Mucosa of rectum (tissue), 2 donors: ENCODE results near the gene C1QTNF12.

Experiments
- H3K27ac ChIP-seq, 2 donors: one replicate each; pipeline ENCODE4 v1.7.0; 2013; ENCODE audit warnings: inconsistent platforms in 2 of 2, low read depth in 2 of 2, low read length in 2 of 2
- H3K27me3 ChIP-seq, 2 donors: one replicate each; pipeline ENCODE4 v1.7.0; 2013; ENCODE audit warnings: low read length in 2 of 2; ENCODE audit not compliant: control insufficient read depth in 2 of 2, insufficient read depth in 2 of 2
- H3K36me3 ChIP-seq, 2 donors: one replicate each; pipeline ENCODE4 v1.7.0; 2013; ENCODE audit warnings: low read length in 2 of 2; ENCODE audit not compliant: control insufficient read depth in 2 of 2, insufficient read depth in 2 of 2
- H3K4me1 ChIP-seq, 2 donors: one replicate each; pipeline ENCODE4 v1.7.0; 2013; ENCODE audit warnings: low read length in 2 of 2, mild to moderate bottlenecking in 1 of 2; ENCODE audit not compliant: control insufficient read depth in 2 of 2, insufficient read depth in 2 of 2
- H3K4me3 ChIP-seq, 2 donors: one replicate each; pipeline ENCODE4 v1.7.0; 2013; ENCODE audit warnings: low read length in 2 of 2
- H3K9ac ChIP-seq, 2 donors: one replicate each; pipeline ENCODE4 v1.7.0; 2013; ENCODE audit warnings: low read length in 2 of 2, low read depth in 1 of 2, mild to moderate bottlenecking in 1 of 2
- H3K9me3 ChIP-seq, 2 donors: one replicate each; pipeline ENCODE4 v1.7.0; 2013; ENCODE audit warnings: low read length in 2 of 2; ENCODE audit not compliant: control insufficient read depth in 2 of 2
- donor health status: healthy.
- donor health status: Normal muscosa, but diverticular disease.

The C1QTNF12 gene

GRCh38 chr1:1259951-1260600 is 13.6 kb upstream of the C1QTNF12 start:
- Histone ChIP-seq H3K4me1 (peaks cover 0 to 3% of the 10 kb centered on the region in 2 donors), H3K9ac (no peak overlapping the region), H3K9me3 (no peaks in the 10 kb centered on the region), H3K36me3 (peaks cover 45 to 61% of the 10 kb centered on the region in 2 donors), H3K4me3 (no peak overlapping the region), H3K27ac (no peak overlapping the region), H3K27me3 (no peaks in the 10 kb centered on the region)

- Histone ChIP-seq H3K9me3 (no peaks in the 10 kb centered on the region), H3K4me1 (peaks cover 0 to 3% of the 10 kb centered on the region in 2 donors), H3K4me3 (no peak overlapping the region), H3K9ac (no peak overlapping the region), H3K27me3 (no peaks in the 10 kb centered on the region), H3K27ac (no peak overlapping the region), H3K36me3 (peaks cover 46 to 62% of the 10 kb centered on the region in 2 donors)
Measured at GRCh38 chr1:1259540-1259939, 13.0 kb upstream of the C1QTNF12 start.

GRCh38 chr1:1259119-1259488 is 12.6 kb upstream of the C1QTNF12 start:
- peaks cover 43 to 63% of the 10 kb centered on the region in 2 donors for H3K36me3 ChIP-seq

GRCh38 chr1:1256956-1257871 is 10.7 kb upstream of the C1QTNF12 start:
- Histone ChIP-seq H3K4me3 (no peak overlapping the region), H3K36me3 (peaks cover 32 to 53% of the 10 kb centered on the region in 2 donors)

More at GRCh38 chr1:1259119-1259488, 12.6 kb upstream of the C1QTNF12 start:
- Histone ChIP-seq H3K4me1 (peaks cover 0 to 3% of the 10 kb centered on the region in 2 donors), H3K27me3 (no peaks in the 10 kb centered on the region), H3K4me3 (no peak overlapping the region), H3K9me3 (no peaks in the 10 kb centered on the region), H3K9ac (no peak overlapping the region), H3K27ac (no peak overlapping the region)

GRCh38 chr1:1255611-1256010 is 9.1 kb upstream of the C1QTNF12 start:
- Histone ChIP-seq H3K9me3 (no peaks in the 10 kb centered on the region), H3K36me3 (peaks cover 22 to 47% of the 10 kb centered on the region in 2 donors), H3K9ac (no peak overlapping the region), H3K4me1 (peaks cover 0 to 3% of the 10 kb centered on the region in 2 donors), H3K27ac (no peak overlapping the region), H3K4me3 (no peak overlapping the region), H3K27me3 (no peaks in the 10 kb centered on the region)

More at GRCh38 chr1:1256956-1257871, 10.7 kb upstream of the C1QTNF12 start:
- no peak overlapping the region for H3K27ac ChIP-seq
- no peaks in the 10 kb centered on the region for H3K27me3 ChIP-seq
- no peaks in the 10 kb centered on the region for H3K9me3 ChIP-seq
- peaks cover 0 to 3% of the 10 kb centered on the region in 2 donors for H3K4me1 ChIP-seq
- no peak overlapping the region for H3K9ac ChIP-seq

GRCh38 chr1:1255078-1255477 is 8.6 kb upstream of the C1QTNF12 start:
- H3K36me3 ChIP-seq = peaks cover 16 to 43% of the 10 kb centered on the region in 2 donors
- no peak overlapping the region for H3K9ac ChIP-seq
- no peaks in the 10 kb centered on the region for H3K9me3 ChIP-seq

GRCh38 chr1:1254667-1254998 is 8.1 kb upstream of the C1QTNF12 start:
- H3K27ac ChIP-seq = no peak overlapping the region
- no peaks in the 10 kb centered on the region for H3K27me3 ChIP-seq
- H3K36me3 ChIP-seq = peaks cover 13 to 40% of the 10 kb centered on the region in 2 donors
- H3K4me1 ChIP-seq = no peaks in the 10 kb centered on the region
- H3K9me3 ChIP-seq = no peaks in the 10 kb centered on the region
- no peak overlapping the region for H3K9ac ChIP-seq
- no peak overlapping the region for H3K4me3 ChIP-seq

More at GRCh38 chr1:1255078-1255477, 8.6 kb upstream of the C1QTNF12 start:
- peaks cover 0 to 2% of the 10 kb centered on the region in 2 donors for H3K4me1 ChIP-seq
- H3K27ac ChIP-seq = no peak overlapping the region
- H3K4me3 ChIP-seq = no peak overlapping the region
- H3K27me3 ChIP-seq = no peaks in the 10 kb centered on the region

GRCh38 chr1:1253972-1254666 is 7.6 kb upstream of the C1QTNF12 start:
- Histone ChIP-seq H3K9me3 (no peaks in the 10 kb centered on the region), H3K27ac (no peak overlapping the region), H3K4me3 (no peak overlapping the region), H3K9ac (no peak overlapping the region), H3K4me1 (no peaks in the 10 kb centered on the region), H3K36me3 (peaks cover 11 to 37% of the 10 kb centered on the region in 2 donors), H3K27me3 (no peaks in the 10 kb centered on the region)

- no peak overlapping the region for H3K4me3 ChIP-seq
- H3K36me3 ChIP-seq = peaks cover 7 to 30% of the 10 kb centered on the region in 2 donors
- no peaks in the 10 kb centered on the region for H3K4me1 ChIP-seq
- H3K27ac ChIP-seq = no peak overlapping the region
- H3K9ac ChIP-seq = no peak overlapping the region
- H3K27me3 ChIP-seq = no peaks in the 10 kb centered on the region
- no peaks in the 10 kb centered on the region for H3K9me3 ChIP-seq
Measured at GRCh38 chr1:1253314-1253713, 6.8 kb upstream of the C1QTNF12 start.
